ENCODE results near the gene FDX1. TPM values are rescaled to one million over a fixed set of nuclear protein-coding genes. Genes with fewer than 3 reads are reported as not detected.
"Not testable (repeated sequence)": the region's sequence is repeated elsewhere in the genome, so short reads cannot be mapped to it uniquely, and the experiment has no call there.

The FDX1 gene
- total and polyA plus RNA-seq, 2 of the 13 experiments (the other 11 are each of a cell fraction or from before 2014, with no cell fraction given): 4.5 to 13.1 TPM

GRCh38 chr11:110397668-110398286 lies 32.0 kb upstream of the FDX1 start:
- CTCF ChIA-PET (ENCODE audit: low intra/inter-chr PET ratio, low total read pairs); BruUV-seq (replicated peaks); H3K79me2 ChIP-seq (ENCODE audit: insufficient read depth, low read length); in situ Hi-C loops (cut with HindIII; ENCODE audit: extremely low pct_ligation_motif_present, low pct_unique_long_range_greater_than_20kb); H3K36me3 ChIP-seq (replicated peaks in 1 of 2; ENCODE audit: control insufficient read depth in 1 of 2, insufficient read depth in 2 of 2, low read length in 2 of 2); FAIRE-seq; H3K4me3 ChIP-seq (replicated peaks in 1 of 3; ENCODE audit: insufficient read depth in 1 of 3, low read depth in 2 of 3, low read length in 3 of 3); H3K27me3 ChIP-seq (ENCODE audit: control insufficient read depth in 1 of 2, insufficient read depth in 2 of 2, low read length in 2 of 2); H4K20me1 ChIP-seq (ENCODE audit: insufficient read depth, low read length); ATAC-seq; H3K4me2 ChIP-seq (ENCODE audit: low read depth, low read length); H3K27ac ChIP-seq (ENCODE audit: extremely low read length, insufficient read depth, low read length); H2AFZ ChIP-seq (ENCODE audit: low read length); intact Hi-C loops (cut with micrococcal nuclease; ENCODE audit: unreplicated experiment); H3K4me1 ChIP-seq (ENCODE audit: insufficient read depth, low read length); H3K9ac ChIP-seq (ENCODE audit: insufficient read depth, low read depth, low read length); H3K9me3 ChIP-seq (ENCODE audit: low read length); POLR2A ChIA-PET; DNase-seq (ENCODE audit: low spot score): not testable (repeated sequence)
- WGBS (ENCODE audit: low lambda C conversion rate): 15% methylated on average over 8 of the region's 8 CpGs

- H3K36me3 ChIP-seq (replicated peaks in 1 of 2; ENCODE audit: control insufficient read depth in 1 of 2, insufficient read depth in 2 of 2, low read length in 2 of 2); H2AFZ ChIP-seq (ENCODE audit: low read length); H3K9ac ChIP-seq (ENCODE audit: insufficient read depth, low read depth, low read length); H3K4me3 ChIP-seq (replicated peaks in 1 of 3; ENCODE audit: insufficient read depth in 1 of 3, low read depth in 2 of 3, low read length in 3 of 3); H3K27me3 ChIP-seq (ENCODE audit: control insufficient read depth in 1 of 2, insufficient read depth in 2 of 2, low read length in 2 of 2); in situ Hi-C loops (cut with HindIII; ENCODE audit: extremely low pct_ligation_motif_present, low pct_unique_long_range_greater_than_20kb); ATAC-seq; intact Hi-C loops (cut with micrococcal nuclease; ENCODE audit: unreplicated experiment); H3K79me2 ChIP-seq (ENCODE audit: insufficient read depth, low read length); POLR2A ChIA-PET; BruUV-seq (replicated peaks); H3K27ac ChIP-seq (ENCODE audit: extremely low read length, insufficient read depth, low read length); H3K4me1 ChIP-seq (ENCODE audit: insufficient read depth, low read length); DNase-seq (ENCODE audit: low spot score); FAIRE-seq; H3K9me3 ChIP-seq (ENCODE audit: low read length); CTCF ChIA-PET (ENCODE audit: low intra/inter-chr PET ratio, low total read pairs); H3K4me2 ChIP-seq (ENCODE audit: low read depth, low read length); H4K20me1 ChIP-seq (ENCODE audit: insufficient read depth, low read length): not testable (repeated sequence)
- TF ChIP-seq MAFK (conservative IDR thresholded peaks at IDR 0.05 in 1 of 2, IDR thresholded peaks at IDR 0.05 in 1 of 2; ENCODE audit: low read length in 2 of 2) (peak; percentile 61 to 77; a peak in 3 of 4 replicates), MAFF (IDR thresholded peaks at IDR 0.05; ENCODE audit: low read depth, low read length) (peak; percentile 69)
- 47% methylated on average over 3 of the region's 5 CpGs for WGBS (ENCODE audit: low lambda C conversion rate)
Measured at GRCh38 chr11:110403585-110403984, 26.2 kb upstream of the FDX1 start.

GRCh38 chr11:110405636-110406035 lies 24.1 kb upstream of the FDX1 start:
- in situ Hi-C loops (cut with HindIII; ENCODE audit: extremely low pct_ligation_motif_present, low pct_unique_long_range_greater_than_20kb); H3K4me1 ChIP-seq (ENCODE audit: insufficient read depth, low read length); H3K36me3 ChIP-seq (replicated peaks in 1 of 2; ENCODE audit: control insufficient read depth in 1 of 2, insufficient read depth in 2 of 2, low read length in 2 of 2); ATAC-seq; H3K4me2 ChIP-seq (ENCODE audit: low read depth, low read length); H3K4me3 ChIP-seq (replicated peaks in 1 of 3; ENCODE audit: insufficient read depth in 1 of 3, low read depth in 2 of 3, low read length in 3 of 3); H4K20me1 ChIP-seq (ENCODE audit: insufficient read depth, low read length); FAIRE-seq; POLR2A ChIA-PET; H3K79me2 ChIP-seq (ENCODE audit: insufficient read depth, low read length); H2AFZ ChIP-seq (ENCODE audit: low read length); intact Hi-C loops (cut with micrococcal nuclease; ENCODE audit: unreplicated experiment); CTCF ChIA-PET (ENCODE audit: low intra/inter-chr PET ratio, low total read pairs); H3K27ac ChIP-seq (ENCODE audit: extremely low read length, insufficient read depth, low read length); BruUV-seq (replicated peaks); DNase-seq (ENCODE audit: low spot score); H3K9me3 ChIP-seq (ENCODE audit: low read length); H3K27me3 ChIP-seq (ENCODE audit: control insufficient read depth in 1 of 2, insufficient read depth in 2 of 2, low read length in 2 of 2); H3K9ac ChIP-seq (ENCODE audit: insufficient read depth, low read depth, low read length): not testable (repeated sequence)
- WGBS (ENCODE audit: low lambda C conversion rate): 45% methylated on average over 4 of the region's 4 CpGs

Measured in HepG2 (cell line).